T-helper 2 cell (primary cell): ENCODE data around the gene FGF3.

Source experiments
- DNase-seq, 5 experiments: peaks; one replicate each; pipeline versions ENCODE4 v3.0.0 to v3.0.0-alpha.2; 2012 to 2022
- total RNA-seq, 2 donors: gene quantifications; one replicate each; lab custom pipeline; 2026; lab: John Stamatoyannopoulos, UW

FGF3 gene
- total RNA-seq, result 0 reads per million in 2 donors

- DNase-seq, result no peak
Measured at GRCh38 chr11:69818603-69819441, at the start of gene FGF3. TSS of gene FGF3 (minus strand) at chr11:69819416. CDS start at chr11:69818933, 483 bp downstream.

- no peak for DNase-seq
Measured at GRCh38 chr11:69868871-69869270, 49.7 kb upstream of the FGF3 start.

- DNase-seq, result no peak
Measured at GRCh38 chr11:69868006-69868810, 49.0 kb upstream of the FGF3 start.

GRCh38 chr11:69867076-69868005, 48.1 kb upstream of the FGF3 start:
- DNase-seq, result no peak

GRCh38 chr11:69866648-69867047, 47.4 kb upstream of the FGF3 start:
- no peak for DNase-seq

GRCh38 chr11:69865707-69866106, 46.5 kb upstream of the FGF3 start:
- no peak for DNase-seq

GRCh38 chr11:69864686-69865661, 45.8 kb upstream of the FGF3 start:
- DNase-seq, result no peak

- no peak for DNase-seq
Measured at GRCh38 chr11:69863544-69864200, 44.5 kb upstream of the FGF3 start.

- no peak for DNase-seq
Measured at GRCh38 chr11:69862797-69863543, 43.8 kb upstream of the FGF3 start.

- DNase-seq, result no peak
Measured at GRCh38 chr11:69862331-69862771, 43.1 kb upstream of the FGF3 start.

- DNase-seq, result no peak
Measured at GRCh38 chr11:69861901-69862300, 42.7 kb upstream of the FGF3 start.

GRCh38 chr11:69860796-69861445, 41.7 kb upstream of the FGF3 start:
- DNase-seq, result no peak

- no peak for DNase-seq
Measured at GRCh38 chr11:69860244-69860643, 41.0 kb upstream of the FGF3 start.

GRCh38 chr11:69859275-69859934, 40.2 kb upstream of the FGF3 start:
- no peak for DNase-seq

- no peak for DNase-seq
Measured at GRCh38 chr11:69855421-69855820, 36.2 kb upstream of the FGF3 start.

- no peak for DNase-seq
Measured at GRCh38 chr11:69854713-69855112, 35.5 kb upstream of the FGF3 start.

GRCh38 chr11:69852056-69852455, 32.8 kb upstream of the FGF3 start:
- DNase-seq, result no peak

- DNase-seq, result no peak
Measured at GRCh38 chr11:69848201-69848600, 29.0 kb upstream of the FGF3 start.

- no peak for DNase-seq
Measured at GRCh38 chr11:69844396-69844795, 25.2 kb upstream of the FGF3 start.
